H1 (cell line): ENCODE measurements around the gene KAZALD1. TPM values are rescaled to one million over a fixed set of nuclear protein-coding genes. Genes with fewer than 3 reads are reported as not detected.

Experiments used
- HDAC6 ChIP-seq: IDR thresholded peaks from one replicate; pipeline ENCODE4 v1.7.1; 2012; ENCODE audit warnings: low read depth, mild to moderate bottlenecking, inconsistent platforms, low read length, moderate library complexity
- JUND ChIP-seq: IDR thresholded peaks from 2 replicates; pipeline ENCODE4 v1.6.1; 2011; ENCODE audit warnings: mild to moderate bottlenecking, improper control_type of control experiment, low read length
- polyA plus RNA-seq, 7 experiments: library from polyadenylated mRNA; depleted of rRNA in 3 of 7; stranded (reverse) in 5 of 7; unstranded in 2 of 7; fragments of >200 nt in 5 of 7; fragments of 200-250 nt in 2 of 7; gene quantifications; 1 replicate in 5 of 7; 2 replicates in 1 of 7; 4 replicates in 1 of 7; pipeline versions ENCODE4 v1.2.1 to v1.2.3, GENCODE V29; 2011 to 2013; ENCODE audit warnings: missing spikeins in 2 of 7, mixed read lengths in 2 of 7
- total RNA-seq: library from RNA; stranded (reverse); fragmentation: NEBNext Ultra II Directional; extraction: Animal tissue kit (Norgen Biotek cat#: 25700); gene quantifications from 2 replicates; pipeline ENCODE4 v1.2.1, GENCODE V29; 2021
- TF ChIP-seq, protein P1 (sequence below): IDR thresholded peaks from 2 replicates; pipeline ENCODE4 v1.6.1; 2011; ENCODE audit warnings: low read depth, mild to moderate bottlenecking, low read length; ENCODE audit not compliant: insufficient read depth

Gene KAZALD1
- total and polyA plus RNA-seq, 2 of the 8 experiments (the other 6 are each of a cell fraction or from before 2014, with no cell fraction given) = 0.65 to 1.9 TPM

DNA sequence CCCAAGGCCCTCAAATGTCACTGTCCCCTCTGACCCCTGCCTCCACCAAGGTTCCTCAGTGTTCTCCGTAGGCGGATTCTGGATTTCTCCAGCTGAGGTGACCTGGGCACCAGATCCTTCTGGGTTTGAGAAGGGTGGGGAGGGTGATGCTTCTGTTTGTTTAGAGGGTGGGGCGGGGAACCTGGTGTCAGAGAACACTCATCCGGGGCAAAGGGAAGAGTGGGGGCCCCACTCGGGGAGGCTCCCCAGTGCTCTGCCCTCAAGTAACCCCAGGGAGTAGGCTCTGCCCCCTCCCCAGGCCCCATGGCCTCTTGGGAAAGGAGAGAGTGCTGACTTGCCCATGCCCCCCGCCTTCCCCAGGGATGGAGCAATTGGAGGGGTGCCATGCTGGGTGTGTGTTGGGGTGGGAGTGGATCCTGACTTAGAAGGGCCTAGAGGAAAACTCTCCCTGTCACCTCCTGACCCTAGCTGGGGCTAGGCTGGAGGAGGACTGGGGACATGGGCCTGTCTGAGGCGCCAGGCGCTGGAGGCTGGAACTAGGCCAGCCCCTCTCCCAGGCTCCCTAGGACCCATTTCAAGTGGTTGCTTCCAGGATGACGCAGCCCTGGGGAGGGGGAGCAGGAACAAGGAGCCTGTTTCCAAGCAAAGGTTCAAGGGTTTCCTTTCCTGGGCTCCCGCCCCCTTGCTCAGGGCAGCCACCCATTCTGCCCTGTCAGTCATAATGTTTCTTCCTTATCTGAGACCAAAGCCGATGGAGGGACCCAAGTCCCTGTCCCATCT is 27.9 kb downstream of the KAZALD1 start (continued):
- TF ChIP-seq HDAC6 (no peak), JUND (no peak)
- TF ChIP-seq, protein P1, sequence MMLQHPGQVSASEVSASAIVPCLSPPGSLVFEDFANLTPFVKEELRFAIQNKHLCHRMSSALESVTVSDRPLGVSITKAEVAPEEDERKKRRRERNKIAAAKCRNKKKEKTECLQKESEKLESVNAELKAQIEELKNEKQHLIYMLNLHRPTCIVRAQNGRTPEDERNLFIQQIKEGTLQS = no peak
